H1 (cell line): ENCODE measurements around the gene LRP1. TPM values are rescaled to one million over a fixed set of nuclear protein-coding genes. Genes with fewer than 3 reads are reported as not detected.

Experiments used
- CTCF ChIA-PET: fragments of 300-600 bp; sonication (Branson Sonifier 250); formaldehyde crosslinking; loops from one replicate; lab custom pipeline; 2021; ENCODE audit not compliant: partially characterized antibody; lab: Charles Lee
- POLR2A ChIA-PET: fragments of 300-600 bp; sonication (Branson Sonifier 250); formaldehyde crosslinking; loops from one replicate; lab custom pipeline; 2021; ENCODE audit warnings: inconsistent platforms; ENCODE audit not compliant: partially characterized antibody; lab: Charles Lee
- DNase-seq, 2 experiments: peaks; one replicate each; pipeline versions ENCODE4 v3.0.0 to v3.0.0-alpha.2; 2010 to 2022; ENCODE audit warnings: low spot score in 2 of 2, low read depth in 1 of 2, mixed read lengths in 1 of 2
- FAIRE-seq: peaks from 2 replicates; lab custom pipeline; 2011; peaks lifted over from hg19 to GRCh38; lab: Jason Lieb, UNC
- H2AFZ ChIP-seq: 2 replicates; pipeline ENCODE4 v1.8.1; 2012; ENCODE audit warnings: low read length, inconsistent platforms
- H2AK5ac ChIP-seq: 2 replicates; pipeline ENCODE4 v1.6.1; 2013; ENCODE audit warnings: low read depth, low read length
- H2BK120ac ChIP-seq: replicated peaks from 2 replicates; pipeline ENCODE3; 2013; ENCODE audit warnings: low read depth, low read length, inconsistent platforms
- H2BK12ac ChIP-seq: 2 replicates; pipeline ENCODE4 v1.6.1; 2013; ENCODE audit warnings: low read depth, low read length
- H2BK15ac ChIP-seq: 2 replicates; pipeline ENCODE4 v1.6.1; 2013; ENCODE audit warnings: low read length
- H2BK20ac ChIP-seq: 2 replicates; pipeline ENCODE4 v1.6.1; 2013; ENCODE audit warnings: low read length
- H2BK5ac ChIP-seq: 2 replicates; pipeline ENCODE4 v1.6.1; 2013; ENCODE audit warnings: low read depth, low read length
- H3K14ac ChIP-seq: 2 replicates; pipeline ENCODE4 v1.6.1; 2013; ENCODE audit warnings: inconsistent platforms; ENCODE audit not compliant: insufficient read length
- H3K18ac ChIP-seq: 2 replicates; pipeline ENCODE4 v1.6.1; 2013; ENCODE audit warnings: low read length; ENCODE audit errors: extremely low read depth
- H3K23ac ChIP-seq: 2 replicates; pipeline ENCODE4 v1.6.1; 2013; ENCODE audit warnings: inconsistent platforms; ENCODE audit not compliant: insufficient read length
- H3K23me2 ChIP-seq: 2 replicates; pipeline ENCODE4 v1.6.1; 2013; ENCODE audit warnings: low read depth, low read length
- H3K27ac ChIP-seq: 2 replicates; pipeline ENCODE4 v1.6.1; 2011; ENCODE audit warnings: low read depth, low read length, inconsistent platforms
- H3K27me3 ChIP-seq, 4 experiments: replicated peaks in 1 of 4; 1 replicate in 1 of 4; 2 replicates in 3 of 4; pipeline versions ENCODE4 v1.6.1 to v1.8.1; 2011 to 2013; ENCODE audit warnings: low read length in 3 of 4, mild to moderate bottlenecking in 3 of 4, inconsistent platforms in 2 of 4, mixed read lengths in 2 of 4, moderate library complexity in 1 of 4; ENCODE audit not compliant: control insufficient read depth in 3 of 4, insufficient read depth in 3 of 4; ENCODE audit errors: extremely low read depth in 1 of 4
- H3K36me3 ChIP-seq, 4 experiments: 2 replicates each; pipeline versions ENCODE4 v1.6.1 to v1.8.1; 2011 to 2013; ENCODE audit warnings: mild to moderate bottlenecking in 4 of 4, low read length in 3 of 4, moderate library complexity in 2 of 4, control low read depth in 1 of 4, inconsistent platforms in 1 of 4; ENCODE audit not compliant: insufficient read depth in 4 of 4, control insufficient read depth in 2 of 4
- H3K4ac ChIP-seq: replicated peaks from 2 replicates; pipeline ENCODE3; 2013; ENCODE audit warnings: low read length, low read depth, mixed read lengths, inconsistent platforms; ENCODE audit not compliant: insufficient read length
- H3K4me1 ChIP-seq, 4 experiments: replicated peaks in 1 of 4; 1 replicate in 1 of 4; 2 replicates in 3 of 4; pipeline versions ENCODE4 v1.6.1 to v1.8.1; 2011 to 2013; ENCODE audit warnings: low read length in 3 of 4, inconsistent platforms in 2 of 4, mixed read lengths in 1 of 4; ENCODE audit not compliant: insufficient read depth in 4 of 4, control insufficient read depth in 3 of 4
- H3K4me2 ChIP-seq, 2 experiments: 2 replicates each; pipeline versions ENCODE4 v1.6.1 to v1.8.1; 2011 to 2013; ENCODE audit warnings: low read depth in 2 of 2, low read length in 2 of 2, control low read depth in 1 of 2, inconsistent platforms in 1 of 2, mild to moderate bottlenecking in 1 of 2; ENCODE audit not compliant: insufficient read depth in 1 of 2
- H3K4me3 ChIP-seq, 4 experiments: fragments of 200-600, 300-600 bp in 1 of 4; sonication (generic), shearing (Covaris generic), sonication (Bioruptor Twin) in 1 of 4; 2 replicates each; pipeline versions ENCODE4 v1.5.1 to v1.8.1; 2011 to 2016; ENCODE audit warnings: low read length in 4 of 4, low read depth in 3 of 4, control low read depth in 2 of 4, inconsistent platforms in 2 of 4, mild to moderate bottlenecking in 2 of 4, mixed read lengths in 1 of 4, moderate library complexity in 1 of 4; ENCODE audit not compliant: insufficient read depth in 2 of 4; ENCODE audit errors: extremely low read depth in 1 of 4
- H3K56ac ChIP-seq: replicated peaks from 2 replicates; pipeline ENCODE3; 2013; ENCODE audit warnings: low read depth, mild to moderate bottlenecking, mixed read lengths, low read length, inconsistent platforms; ENCODE audit not compliant: insufficient read length
- H3K79me1 ChIP-seq: 2 replicates; pipeline ENCODE4 v1.6.1; 2013; ENCODE audit warnings: low read depth, low read length, control low read depth
- H3K79me2 ChIP-seq, 2 experiments: 2 replicates each; pipeline versions ENCODE4 v1.6.1 to v1.8.1; 2012 to 2013; ENCODE audit warnings: low read length in 2 of 2, mild to moderate bottlenecking in 2 of 2, inconsistent platforms in 1 of 2; ENCODE audit not compliant: insufficient read depth in 2 of 2, control insufficient read depth in 1 of 2
- H3K9ac ChIP-seq, 4 experiments: replicated peaks in 1 of 4; 1 replicate in 1 of 4; 2 replicates in 3 of 4; pipeline versions ENCODE4 v1.6.1 to v1.8.1; 2011 to 2013; ENCODE audit warnings: low read depth in 3 of 4, low read length in 3 of 4, control low read depth in 2 of 4, mild to moderate bottlenecking in 2 of 4, moderate library complexity in 2 of 4, inconsistent platforms in 1 of 4; ENCODE audit errors: extremely low read depth in 1 of 4
- H3K9me3 ChIP-seq, 2 experiments: 2 replicates each; pipeline versions ENCODE4 v1.6.1 to v1.8.1; 2012 to 2013; ENCODE audit warnings: mild to moderate bottlenecking in 2 of 2, moderate library complexity in 2 of 2, control low read depth in 1 of 2, inconsistent platforms in 1 of 2, low read depth in 1 of 2, low read length in 1 of 2, mixed read lengths in 1 of 2; ENCODE audit not compliant: insufficient read depth in 2 of 2
- H4K20me1 ChIP-seq, 2 experiments: replicated peaks in 1 of 2; 2 replicates each; pipeline versions ENCODE3 to v1.8.1; 2011 to 2013; ENCODE audit warnings: inconsistent platforms in 2 of 2, low read length in 2 of 2, mild to moderate bottlenecking in 1 of 2; ENCODE audit not compliant: insufficient read depth in 2 of 2, control insufficient read depth in 1 of 2
- H4K5ac ChIP-seq: 2 replicates; pipeline ENCODE4 v1.6.1; 2013; ENCODE audit warnings: low read length, low read depth, mixed read lengths, inconsistent platforms; ENCODE audit not compliant: insufficient read length
- H4K8ac ChIP-seq: 2 replicates; pipeline ENCODE4 v1.8.0; 2013; ENCODE audit warnings: mild to moderate bottlenecking, moderate library complexity, low read length, inconsistent platforms; ENCODE audit not compliant: insufficient read depth; ENCODE audit errors: extremely low read depth
- H4K91ac ChIP-seq: replicated peaks from 2 replicates; pipeline ENCODE3; 2013; ENCODE audit warnings: low read length, mixed read lengths, inconsistent platforms; ENCODE audit not compliant: insufficient read length
- ASH2L ChIP-seq: fragments of 200-600, 300-600 bp; sonication (generic); IDR thresholded peaks from one replicate; pipeline ENCODE4 v1.7.1; 2017; ENCODE audit warnings: low read length
- BCL11A ChIP-seq, 2 experiments: IDR thresholded peaks; one replicate each; pipeline ENCODE4 v1.6.1; 2011; ENCODE audit warnings: low read depth in 2 of 2, low read length in 2 of 2, mild to moderate bottlenecking in 2 of 2
- CHD1 ChIP-seq: IDR thresholded peaks from 2 replicates; pipeline ENCODE4 v1.6.1; 2012; ENCODE audit warnings: low read depth, low read length, improper control_type of control experiment
- HDAC6 ChIP-seq: IDR thresholded peaks from one replicate; pipeline ENCODE4 v1.7.1; 2012; ENCODE audit warnings: low read depth, mild to moderate bottlenecking, inconsistent platforms, low read length, moderate library complexity
- KDM5A ChIP-seq: fragments of 200-600 bp; IDR thresholded peaks from 2 replicates; pipeline ENCODE4 v1.7.1; 2012; ENCODE audit warnings: mild to moderate bottlenecking, low read length, inconsistent platforms, mixed read lengths
- RBBP5 ChIP-seq: IDR thresholded peaks from 2 replicates; pipeline ENCODE4 v1.7.1; 2012; ENCODE audit warnings: low read depth, mild to moderate bottlenecking, inconsistent platforms, low read length, moderate library complexity, borderline replicate concordance
- TBP ChIP-seq: IDR thresholded peaks from 2 replicates; pipeline ENCODE4 v1.6.1; 2011; ENCODE audit warnings: low read depth, low read length, improper control_type of control experiment
- WGBS, 2 experiments: shearing (Covaris generic) in 1 of 2; methylation state at CpG; one replicate each; pipeline versions ENCODE4 v1.1.6 to v1.1.7; 2013 to 2015; ENCODE audit warnings: low lambda C conversion rate in 2 of 2, mixed read lengths in 2 of 2, inconsistent platforms in 1 of 2, low coverage in 1 of 2, missing lambda C conversion rate in 1 of 2; ENCODE audit not compliant: insufficient replicate concordance in 2 of 2, insufficient coverage in 1 of 2, insufficient read length in 1 of 2; ENCODE audit errors: extremely low coverage in 1 of 2, missing lambda C conversion rate in 1 of 2; 5-methylcytosine and 5-hydroxymethylcytosine counted together
- polyA plus RNA-seq, 7 experiments: library from polyadenylated mRNA; depleted of rRNA in 3 of 7; stranded (reverse) in 5 of 7; unstranded in 2 of 7; fragments of >200 nt in 5 of 7; fragments of 200-250 nt in 2 of 7; gene quantifications; 1 replicate in 5 of 7; 2 replicates in 1 of 7; 4 replicates in 1 of 7; pipeline versions ENCODE4 v1.2.1 to v1.2.3, GENCODE V29; 2011 to 2013; ENCODE audit warnings: missing spikeins in 2 of 7, mixed read lengths in 2 of 7
- total RNA-seq: library from RNA; stranded (reverse); fragmentation: NEBNext Ultra II Directional; extraction: Animal tissue kit (Norgen Biotek cat#: 25700); gene quantifications from 2 replicates; pipeline ENCODE4 v1.2.1, GENCODE V29; 2021
- TF ChIP-seq, protein P1 (sequence below): IDR thresholded peaks from 2 replicates; pipeline ENCODE4 v1.6.1; 2012; ENCODE audit warnings: inconsistent platforms

Gene LRP1
- total and polyA plus RNA-seq, 2 of the 8 experiments (the other 6 are each of a cell fraction or from before 2014, with no cell fraction given), result 35.3 to 92.5 TPM

DNA sequence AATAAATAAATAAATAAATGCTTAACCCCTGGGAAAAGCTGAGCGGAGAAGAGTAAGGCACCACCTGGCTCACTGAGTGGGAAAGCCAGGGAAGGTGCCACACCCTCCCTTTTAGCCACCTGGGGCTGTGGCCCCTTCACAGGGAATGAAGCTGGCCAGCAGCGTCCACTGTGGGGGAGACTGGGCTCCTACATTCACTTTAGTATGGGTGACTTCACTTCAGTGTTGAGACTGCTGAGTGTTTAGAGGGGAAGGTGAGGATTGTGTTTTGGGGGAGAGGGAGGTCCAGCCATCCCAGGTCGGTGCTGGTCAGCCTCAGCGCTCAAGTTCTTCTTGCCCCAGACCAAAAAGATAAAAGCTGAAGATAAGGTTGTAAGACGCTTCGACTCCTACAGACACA lies 37.8 kb upstream of the LRP1 start:
- TF ChIP-seq BCL11A (IDR thresholded peaks at IDR 0.05; ENCODE audit: low read depth in 2 of 2, low read length in 2 of 2), result no peak
- no peak for TF ChIP-seq TBP
- no peak for TF ChIP-seq KDM5A
- TF ChIP-seq CHD1, result no peak
- TF ChIP-seq RBBP5, result no peak
- TF ChIP-seq, protein P1, sequence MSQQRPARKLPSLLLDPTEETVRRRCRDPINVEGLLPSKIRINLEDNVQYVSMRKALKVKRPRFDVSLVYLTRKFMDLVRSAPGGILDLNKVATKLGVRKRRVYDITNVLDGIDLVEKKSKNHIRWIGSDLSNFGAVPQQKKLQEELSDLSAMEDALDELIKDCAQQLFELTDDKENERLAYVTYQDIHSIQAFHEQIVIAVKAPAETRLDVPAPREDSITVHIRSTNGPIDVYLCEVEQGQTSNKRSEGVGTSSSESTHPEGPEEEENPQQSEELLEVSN, result no peak
- no peak for TF ChIP-seq HDAC6
- no peak for TF ChIP-seq ASH2L
- Histone ChIP-seq H3K18ac (no peak overlapping the region), H3K36me3 (peaks cover 9 to 27% (median 12%) of the 10 kb centered on the region in 4 experiments), H2AK5ac (0 out of 2 replicates have a peak overlapping the region, but pooled peaks have one; percentile 26), H3K4ac (no peak overlapping the region), H3K4me3 (peak overlapping the region; percentile 8 to 32 (median 19); a peak in 5 of 8 replicates), H2BK12ac (no peak overlapping the region), H3K79me1 (peaks cover 4% of the 10 kb centered on the region), H3K23ac (no peak overlapping the region), H2BK15ac (no peak overlapping the region), H4K5ac (no peak overlapping the region), H4K91ac (no peak overlapping the region), H2BK120ac (no peak overlapping the region), H3K23me2 (peaks cover 25% of the 10 kb centered on the region), H3K9me3 (no peaks in the 10 kb centered on the region), H2AFZ (no peak overlapping the region), H3K56ac (no peak overlapping the region), H3K27ac (no peak overlapping the region), H3K79me2 (peaks cover 0 to 18% of the 10 kb centered on the region in 2 experiments; a peak in 1 of 4 replicates), H3K4me1 (peaks cover 0 to 34% (median 24%) of the 10 kb centered on the region in 4 experiments; a peak in 6 of 7 replicates), H2BK5ac (no peak overlapping the region), H3K14ac (no peak overlapping the region), H2BK20ac (no peak overlapping the region), H3K4me2 (peak overlapping the region; percentile 57 to 81), H3K27me3 (no peaks in the 10 kb centered on the region), H4K8ac (no peak overlapping the region), H4K20me1 (peaks cover 4 to 11% of the 10 kb centered on the region in 2 experiments), H3K9ac (no peak overlapping the region)
- no peak for FAIRE-seq
- ChIA-PET POLR2A (interaction anchor here (0.7 to 16.5 kb wide), 9 partner anchors 8 to 139 kb away, joined by 3 to 352 read pairs (median 13); partner anchors contain the start of genes LRP1, NEMP1, SHMT2 and STAT6), CTCF (interaction anchor here (0.5 to 14.0 kb wide), 15 partner anchors 11 to 454 kb away, joined by 3 to 325 read pairs (median 5); partner anchors contain the start of genes GLI1, MYO1A, NEMP1 and STAT6)
- 78% methylated on average over 6 of the region's 6 CpGs; no CpG with 5 or more reads in 1 of the 2 experiments for WGBS, 2 experiments
- no peak for DNase-seq
